RCC 7860 (cell line): Measurements from ENCODE around the gene TMEM176A.

Experiments
- DNase-seq: peaks from one replicate; pipeline ENCODE4 v3.0.0-alpha.2; 2015; ENCODE audit warnings: low spot score
- FAIRE-seq: peaks from 2 replicates; lab custom pipeline; 2012; peaks lifted over from hg19 to GRCh38; lab: Jason Lieb, UNC

Gene TMEM176A

DNA sequence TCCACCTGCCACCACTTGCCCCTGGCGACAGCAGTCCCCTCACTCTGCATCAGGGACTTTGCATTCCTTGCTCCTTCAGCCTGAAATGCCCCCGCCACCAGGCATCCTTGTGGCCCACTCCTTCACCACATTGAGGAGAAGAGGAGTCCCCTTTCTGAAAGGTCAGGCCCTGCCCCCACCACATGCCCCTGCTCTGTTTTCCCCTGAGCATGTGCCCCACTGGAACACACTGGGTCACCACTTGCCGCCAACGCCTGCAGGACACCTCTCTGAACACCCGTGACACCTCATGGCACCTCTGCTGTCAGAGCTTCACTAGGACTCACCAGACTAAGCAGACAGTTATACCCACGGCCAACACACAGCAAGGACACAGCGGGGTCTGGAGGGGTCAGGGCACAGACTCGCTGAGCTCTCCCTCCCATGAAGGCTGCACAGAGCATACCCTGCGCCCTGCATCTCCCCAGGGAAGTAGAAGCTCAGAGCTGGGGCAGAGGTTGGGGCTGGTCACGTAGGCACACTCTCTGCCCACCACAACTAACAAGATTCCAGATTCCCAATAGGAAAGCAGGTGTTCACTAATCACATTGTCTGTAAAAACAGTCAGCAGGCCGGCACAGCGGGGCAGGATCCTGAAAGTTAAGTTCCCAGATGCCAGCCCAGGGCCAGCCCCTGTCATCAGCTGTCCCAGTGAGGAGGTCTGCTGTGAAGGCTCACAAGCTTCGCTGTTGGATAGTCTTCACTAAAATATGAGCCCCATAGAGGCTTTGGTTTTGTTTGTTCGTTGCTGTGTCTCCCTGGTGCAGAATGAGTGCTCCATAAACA is 45.9 kb downstream of the TMEM176A start:
- DNase-seq = no peak
- no peak for FAIRE-seq

GRCh38 chr7:150847536-150847935 is 47.0 kb downstream of the TMEM176A start:
- DNase-seq = no peak
- FAIRE-seq = no peak

- DNase-seq (no peak), FAIRE-seq (no peak)
Observed at GRCh38 chr7:150848111-150848510, 47.5 kb downstream of the TMEM176A start.

DNA sequence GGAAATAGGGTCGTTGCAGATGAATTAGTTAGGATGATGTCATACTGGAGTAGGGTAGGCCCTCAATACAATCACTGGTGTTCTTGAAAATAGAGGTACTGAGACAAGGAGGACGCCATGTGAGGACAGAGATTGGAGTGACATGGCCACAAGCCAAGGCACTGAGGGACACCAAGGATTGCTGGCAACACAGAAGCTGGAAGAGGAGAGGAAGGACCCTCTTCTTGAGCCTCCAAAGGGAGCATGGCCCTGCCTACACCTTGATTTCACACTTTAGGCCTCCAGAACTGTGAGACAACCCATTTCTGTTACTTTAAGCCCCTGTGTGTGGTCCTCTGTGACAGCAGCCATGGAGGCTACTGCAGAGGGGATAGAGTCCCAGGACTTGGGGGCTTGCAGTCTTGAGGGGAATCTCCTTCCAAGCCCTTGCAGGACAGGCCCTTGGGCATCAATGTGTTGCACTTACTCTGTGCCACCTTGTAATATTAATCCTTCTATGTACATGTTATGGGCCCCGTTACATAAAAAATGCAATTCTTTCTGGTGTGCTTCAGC is 48.1 kb downstream of the TMEM176A start:
- FAIRE-seq (no peak), DNase-seq (no peak)

GRCh38 chr7:150849204-150849775 is 48.7 kb downstream of the TMEM176A start:
- FAIRE-seq = no peak
- DNase-seq = no peak

- no peak for DNase-seq
Observed at GRCh38 chr7:150850273-150850672, 49.7 kb downstream of the TMEM176A start.

DNA sequence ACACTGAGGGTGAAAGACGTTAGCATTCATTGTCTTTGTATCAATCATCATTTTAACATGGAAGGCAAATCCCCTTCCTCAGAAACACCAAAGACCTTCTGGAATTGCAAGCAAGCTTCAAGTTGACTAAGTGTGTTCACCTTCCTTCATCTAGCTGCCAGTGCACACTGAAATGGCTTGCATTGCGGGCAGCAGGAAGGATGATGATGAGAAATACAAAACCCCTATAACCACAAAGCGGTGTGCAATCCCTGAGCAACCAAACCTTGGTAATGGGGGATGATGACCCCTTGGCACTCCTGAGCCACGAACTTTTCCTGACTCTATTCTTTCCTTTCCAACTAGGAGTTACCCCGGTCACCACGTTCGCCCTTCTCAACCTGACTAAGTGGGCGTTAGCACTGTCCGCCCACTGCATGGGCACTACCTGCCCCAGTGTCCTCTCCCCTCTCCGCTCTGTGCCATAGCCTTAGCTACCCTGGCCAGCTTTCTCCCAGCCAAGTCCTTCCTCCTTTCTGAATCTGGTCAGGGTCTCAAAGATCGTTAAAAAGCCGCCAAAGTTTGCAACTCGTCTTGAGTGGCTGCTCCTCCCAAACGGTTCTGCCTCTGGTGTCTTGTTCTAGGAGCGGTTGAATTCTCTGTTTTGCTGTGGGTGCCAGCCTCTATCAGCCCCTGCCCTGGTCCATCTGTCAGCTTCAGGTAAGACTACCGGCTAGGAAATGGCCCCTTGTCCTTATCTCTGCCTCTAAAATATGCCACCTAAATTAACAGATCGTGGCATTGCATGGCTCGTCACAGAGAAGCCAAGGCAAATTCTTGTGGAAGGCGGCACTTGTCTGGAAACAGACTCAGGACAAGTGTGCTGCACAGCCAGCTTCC is 51.2 kb downstream of the TMEM176A start:
- DNase-seq (no peak), FAIRE-seq (no peak)

More at GRCh38 chr7:150850273-150850672, 49.7 kb downstream of the TMEM176A start:
- no peak for FAIRE-seq

GRCh38 chr7:150852371-150852905 is 51.9 kb downstream of the TMEM176A start, which contains the start of gene AOC1:
Gene AOC1, plus strand, starts transcription at chr7:150852517. Its CDS starts 3,954 bp downstream, at chr7:150856471.
- FAIRE-seq (no peak), DNase-seq (no peak)

DNA sequence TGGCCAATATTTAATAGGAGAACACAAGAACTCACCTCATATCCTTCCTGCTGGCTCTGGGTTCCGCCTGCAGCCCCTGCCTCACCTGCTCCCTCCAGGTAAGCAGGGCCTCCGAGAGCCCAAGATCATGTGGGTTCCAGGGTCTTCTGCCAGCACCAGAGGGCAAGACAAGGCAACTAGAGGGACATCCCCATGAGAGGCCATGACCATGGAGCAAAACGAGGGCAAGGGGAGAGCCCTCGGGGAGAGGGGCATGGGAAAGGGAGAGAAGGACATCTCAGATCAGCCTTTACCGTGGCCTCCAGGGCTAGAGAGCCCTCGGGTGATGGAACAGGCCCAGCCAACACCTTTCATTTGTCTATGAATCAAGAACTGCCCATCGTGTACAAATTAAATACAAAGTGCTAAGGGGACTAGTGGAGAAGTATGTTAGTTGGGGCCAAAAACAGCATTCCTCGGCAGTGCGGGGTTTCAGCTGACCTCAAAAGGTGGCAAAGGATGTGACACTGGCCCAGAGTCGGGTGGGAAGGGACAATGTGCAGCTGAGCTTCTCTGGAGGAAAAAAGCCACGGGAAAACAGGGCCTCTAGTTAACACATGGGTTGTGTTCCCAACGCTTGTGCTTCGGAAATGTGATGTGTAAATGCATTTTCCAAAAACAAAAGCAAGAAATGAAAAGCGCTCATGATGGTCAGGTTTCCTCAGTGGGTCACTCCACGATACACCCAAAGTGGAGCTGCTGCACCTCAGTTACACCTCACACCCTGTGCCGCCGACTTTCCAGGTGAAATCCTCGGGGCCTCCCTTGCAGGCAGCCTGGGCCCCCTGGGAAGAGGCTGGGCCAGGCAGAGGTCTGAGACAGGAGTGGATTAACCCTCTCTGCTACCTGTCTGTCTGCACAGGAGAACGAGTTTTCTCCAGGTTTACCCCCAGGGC is 53.8 kb downstream of the TMEM176A start:
- no peak for DNase-seq
- no peak for FAIRE-seq
